Fibroblast of villous mesenchyme (primary cell): ENCODE data around the gene SLC17A7. TPM values are rescaled to one million over a fixed set of nuclear protein-coding genes. Genes with fewer than 3 reads are reported as not detected.
"Not testable (repeated sequence)": the region's sequence is repeated elsewhere in the genome, so short reads cannot be mapped to it uniquely, and the experiment has no call there.

Source experiments
- DNase-seq: peaks from one replicate; pipeline ENCODE4 v3.0.0-alpha.2; 2010; ENCODE audit warnings: low read depth
- H3K4me3 ChIP-seq: 2 replicates; pipeline ENCODE4 v1.5.1; 2011; ENCODE audit warnings: low read depth, mild to moderate bottlenecking, low read length
- total RNA-seq: library from RNA; depleted of rRNA; stranded (reverse); fragments of >200 nt; gene quantifications from 2 replicates; pipeline ENCODE4 v1.2.3, GENCODE V29; 2012
- TF ChIP-seq, protein P1 (sequence below): IDR thresholded peaks from 2 replicates; pipeline ENCODE4 v1.5.1; 2012; ENCODE audit warnings: low read depth, mild to moderate bottlenecking, low read length; ENCODE audit not compliant: insufficient read depth

The SLC17A7 gene
- total RNA-seq, 1 donor = not detected

DNA sequence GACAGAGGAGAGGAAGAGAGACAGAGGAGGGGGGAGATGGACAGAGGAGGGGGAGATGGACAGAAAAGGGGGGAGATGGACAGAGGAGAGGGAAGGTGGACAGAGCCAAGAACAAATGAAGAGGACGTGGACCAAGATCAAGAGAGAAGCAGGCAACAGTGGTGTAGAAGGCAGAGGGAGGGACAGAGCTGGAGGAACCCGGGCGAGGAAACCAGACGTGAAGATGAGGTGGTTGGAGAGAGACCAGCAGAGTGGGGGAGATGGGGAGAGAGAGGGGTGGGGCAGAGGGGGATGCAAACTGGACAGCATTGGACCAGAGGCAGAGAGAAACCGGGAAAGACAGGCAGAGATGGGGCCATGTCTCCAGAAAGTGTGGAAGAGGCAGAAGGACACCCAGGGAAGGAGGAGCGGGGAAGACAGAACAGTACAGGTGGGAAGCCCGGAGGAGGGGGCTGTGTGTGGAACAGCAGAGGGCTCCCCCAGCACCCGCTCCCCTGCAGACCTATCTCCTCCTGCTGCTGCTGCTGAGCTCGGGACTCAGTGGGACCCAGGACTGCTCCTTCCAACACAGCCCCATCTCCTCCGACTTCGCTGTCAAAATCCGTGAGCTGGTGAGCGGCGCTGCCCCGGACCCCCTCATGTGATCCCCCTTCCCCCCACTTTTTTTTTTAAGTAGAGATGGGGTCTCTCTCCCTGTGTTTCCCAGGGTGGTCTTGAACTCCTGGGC, 34.0 kb upstream of the SLC17A7 start:
- TF ChIP-seq, protein P1, sequence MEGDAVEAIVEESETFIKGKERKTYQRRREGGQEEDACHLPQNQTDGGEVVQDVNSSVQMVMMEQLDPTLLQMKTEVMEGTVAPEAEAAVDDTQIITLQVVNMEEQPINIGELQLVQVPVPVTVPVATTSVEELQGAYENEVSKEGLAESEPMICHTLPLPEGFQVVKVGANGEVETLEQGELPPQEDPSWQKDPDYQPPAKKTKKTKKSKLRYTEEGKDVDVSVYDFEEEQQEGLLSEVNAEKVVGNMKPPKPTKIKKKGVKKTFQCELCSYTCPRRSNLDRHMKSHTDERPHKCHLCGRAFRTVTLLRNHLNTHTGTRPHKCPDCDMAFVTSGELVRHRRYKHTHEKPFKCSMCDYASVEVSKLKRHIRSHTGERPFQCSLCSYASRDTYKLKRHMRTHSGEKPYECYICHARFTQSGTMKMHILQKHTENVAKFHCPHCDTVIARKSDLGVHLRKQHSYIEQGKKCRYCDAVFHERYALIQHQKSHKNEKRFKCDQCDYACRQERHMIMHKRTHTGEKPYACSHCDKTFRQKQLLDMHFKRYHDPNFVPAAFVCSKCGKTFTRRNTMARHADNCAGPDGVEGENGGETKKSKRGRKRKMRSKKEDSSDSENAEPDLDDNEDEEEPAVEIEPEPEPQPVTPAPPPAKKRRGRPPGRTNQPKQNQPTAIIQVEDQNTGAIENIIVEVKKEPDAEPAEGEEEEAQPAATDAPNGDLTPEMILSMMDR = no peak
- H3K4me3 ChIP-seq = peak overlapping the region; percentile 18
- no peak for DNase-seq

DNA sequence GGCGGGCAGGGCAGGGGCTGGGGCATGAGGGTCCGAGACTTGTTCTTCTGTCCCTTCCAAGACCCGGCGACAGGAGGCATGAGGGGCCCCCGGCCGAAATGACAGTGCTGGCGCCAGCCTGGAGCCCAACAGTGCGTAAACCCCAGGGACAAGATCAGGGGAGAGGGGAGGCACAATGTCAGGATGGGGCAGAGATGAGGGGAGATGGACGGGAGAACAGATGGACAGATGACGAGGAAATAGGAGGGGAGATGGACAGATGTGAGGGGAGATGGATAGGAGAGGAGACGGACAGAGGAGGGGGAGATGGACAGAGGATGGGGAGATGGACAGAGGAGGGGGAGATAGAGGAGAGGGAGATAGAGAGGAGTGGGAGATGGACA, 33.2 kb upstream of the SLC17A7 start:
- DNase-seq = no peak
- H3K4me3 ChIP-seq = peak overlapping the region; percentile 87
- TF ChIP-seq, protein P1 = no peak

DNA sequence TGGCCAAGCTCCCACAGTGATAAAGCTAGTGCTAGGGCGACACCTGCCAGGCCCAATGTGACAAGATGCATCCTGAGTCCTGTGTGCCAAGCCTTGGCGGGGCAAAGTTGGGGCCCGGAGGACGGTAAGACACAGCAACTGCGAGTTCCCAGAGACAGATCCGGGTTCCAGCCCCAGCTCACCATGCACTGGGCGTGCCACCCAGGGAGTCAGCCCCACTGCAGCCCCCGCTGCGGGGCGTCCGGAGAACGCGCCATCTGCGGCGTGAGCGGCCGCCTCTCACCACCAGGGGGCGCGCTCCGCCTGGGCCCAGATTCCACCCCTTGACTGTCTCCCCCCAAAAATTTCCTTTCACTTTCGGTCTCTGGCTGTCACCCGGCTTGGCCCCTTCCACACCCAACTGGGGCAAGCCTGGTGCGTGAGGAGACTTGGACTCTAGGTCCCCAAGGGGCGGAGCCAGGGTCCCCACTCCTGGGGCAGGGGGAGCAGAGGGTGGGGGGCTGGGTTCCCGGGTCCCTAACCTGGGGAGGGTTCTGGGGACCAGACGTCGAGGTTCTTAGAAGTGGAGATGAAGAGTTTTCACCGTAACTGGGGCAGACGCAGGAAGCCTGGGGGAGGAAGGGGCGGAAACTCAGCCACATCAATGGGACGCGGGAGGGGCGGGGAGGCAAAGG, 32.7 kb upstream of the SLC17A7 start, which contains the start of gene FLT3LG:
FLT3LG (plus strand) TSS at position 348 of the 674 bp plus-strand sequence. CDS start 425 bp downstream, outside the sequence.
- peak within 1 kb of the TSS; percentile 87 for H3K4me3 ChIP-seq
- TF ChIP-seq, protein P1 = peak; percentile 96
- DNase-seq = peak; percentile 85

DNA sequence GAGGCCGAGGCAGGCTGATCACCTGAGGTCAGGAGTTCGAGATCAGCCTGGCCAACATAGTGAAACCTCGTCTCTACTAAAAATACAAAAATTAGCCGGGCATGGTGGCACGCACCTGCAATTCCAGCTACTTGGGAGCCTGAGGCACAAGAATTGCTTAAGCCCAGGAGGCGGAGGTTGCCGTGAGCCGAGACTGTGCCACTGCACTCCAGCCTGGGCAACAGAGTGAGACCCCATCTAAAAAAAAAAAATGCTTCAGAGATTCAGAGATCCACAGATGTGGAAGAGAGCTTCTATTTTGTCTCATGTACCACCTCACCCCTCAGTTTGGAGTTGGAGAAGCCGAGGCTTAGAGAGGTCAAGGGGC, 32.2 kb upstream of the SLC17A7 start:
- DNase-seq = not testable (repeated sequence)
- H3K4me3 ChIP-seq = peak overlapping the region; percentile 87

DNA sequence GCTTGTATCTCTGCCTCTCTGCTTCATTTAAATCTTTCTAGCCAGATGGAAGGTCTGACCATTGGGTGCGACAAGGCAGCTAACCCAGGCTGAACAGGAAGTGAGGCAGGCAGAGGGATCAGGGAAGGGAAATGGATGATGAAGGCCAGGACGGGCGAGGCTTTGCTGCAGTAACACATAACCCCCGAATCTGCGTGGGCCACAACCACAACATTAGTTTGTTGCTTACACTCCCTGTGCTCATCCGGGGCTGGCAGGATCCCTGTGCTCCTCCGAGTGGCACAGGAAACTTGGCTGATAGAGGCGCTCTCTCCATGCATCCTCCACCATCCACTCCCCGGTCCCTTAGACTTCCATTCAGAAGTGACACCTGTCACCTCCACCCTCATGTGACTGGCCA, 31.6 kb upstream of the SLC17A7 start:
- H3K4me3 ChIP-seq = no peak overlapping the region
- TF ChIP-seq, protein P1 = no peak
- DNase-seq = no peak

DNA sequence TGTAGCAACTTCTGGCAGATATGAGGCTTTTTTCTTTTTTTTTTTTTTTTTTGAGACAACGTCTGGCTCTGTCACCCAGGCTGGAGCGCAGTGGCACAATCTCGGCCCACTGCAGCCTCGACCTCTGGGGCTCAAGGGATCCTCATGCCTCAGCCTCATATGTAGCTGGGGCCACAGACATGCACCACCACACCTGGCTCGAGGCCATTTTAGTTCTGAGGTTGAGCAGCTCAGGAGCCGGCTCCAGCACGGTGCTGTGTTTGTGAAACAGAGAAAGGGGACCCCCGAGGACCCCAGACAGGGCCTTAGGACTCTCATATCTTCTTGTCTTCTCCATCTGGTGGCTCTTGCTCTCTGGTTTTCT, 29.3 kb upstream of the SLC17A7 start:
- no peak overlapping the region for H3K4me3 ChIP-seq
- no peak for DNase-seq
- TF ChIP-seq, protein P1 = no peak

DNA sequence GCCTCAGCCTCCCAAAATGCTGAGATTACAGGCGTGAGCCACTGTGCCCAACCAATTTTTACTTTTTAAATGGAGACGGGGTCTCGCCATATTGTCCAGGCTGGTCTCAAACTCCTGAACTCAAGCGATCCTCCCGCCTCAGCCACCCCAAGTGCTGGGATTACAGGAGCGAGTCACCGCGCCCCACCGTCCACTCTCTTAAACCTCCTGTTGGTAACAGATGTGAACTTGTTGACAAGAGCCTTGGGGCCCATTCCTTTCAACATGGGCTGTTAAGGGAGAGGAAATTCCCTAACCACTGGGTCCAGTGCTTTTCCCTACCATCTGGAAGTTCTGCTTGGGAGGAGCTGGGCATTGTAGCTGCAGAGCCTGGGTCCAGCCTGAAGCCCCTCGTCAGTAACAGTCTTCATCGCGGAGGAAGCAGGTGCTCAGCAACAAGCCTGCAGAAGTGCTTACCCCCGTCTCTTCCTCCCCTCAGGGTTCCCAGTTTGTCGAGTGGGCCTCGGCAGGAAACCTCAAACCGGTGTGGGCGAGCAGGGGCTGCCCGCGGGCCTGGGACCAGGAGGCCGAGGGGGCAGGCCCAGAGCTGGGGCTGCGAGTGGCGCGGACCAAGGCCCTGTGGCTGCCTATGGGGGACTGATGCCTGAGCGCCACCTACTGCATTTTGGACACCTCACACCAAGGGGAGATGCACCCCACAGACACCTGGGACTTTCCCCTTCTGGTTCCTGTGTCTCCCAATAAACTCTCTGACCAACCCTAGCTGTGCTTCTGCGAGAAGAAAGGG, 28.7 kb upstream of the SLC17A7 start:
- TF ChIP-seq, protein P1 = peak; percentile 11
- H3K4me3 ChIP-seq = no peak overlapping the region
- DNase-seq = peak; percentile 49
